Fibroblast of lung (primary cell): ENCODE data around the gene MAN2B2. TPM values are rescaled to one million over a fixed set of nuclear protein-coding genes. Genes with fewer than 3 reads are reported as not detected.

ENCODE experiments used
- DNase-seq, 2 donors: peaks; one replicate each; pipeline versions ENCODE4 v3.0.0 to v3.0.0-alpha.2; 2010; ENCODE audit warnings: low read depth in 2 of 2
- H2AFZ ChIP-seq: 2 replicates; pipeline ENCODE4 v1.5.1; 2012; ENCODE audit warnings: low read length, control low read depth, inconsistent platforms
- H3K27ac ChIP-seq: 2 replicates; pipeline ENCODE4 v1.5.1; 2011; ENCODE audit warnings: low read length, control low read depth; ENCODE audit not compliant: insufficient read depth
- H3K27me3 ChIP-seq: 2 replicates; pipeline ENCODE4 v1.5.1; 2011; ENCODE audit warnings: mild to moderate bottlenecking, low read length; ENCODE audit not compliant: control insufficient read depth, insufficient read depth
- H3K36me3 ChIP-seq: 2 replicates; pipeline ENCODE4 v1.5.1; 2011; ENCODE audit warnings: low read length; ENCODE audit not compliant: control insufficient read depth, insufficient read depth
- H3K4me1 ChIP-seq: 2 replicates; pipeline ENCODE4 v1.5.1; 2011; ENCODE audit warnings: low read length; ENCODE audit not compliant: control insufficient read depth, insufficient read depth; ENCODE audit errors: extremely low read depth
- H3K4me2 ChIP-seq: 2 replicates; pipeline ENCODE4 v1.5.1; 2011; ENCODE audit warnings: low read length, control low read depth; ENCODE audit not compliant: insufficient read depth; ENCODE audit errors: extremely low read depth
- H3K4me3 ChIP-seq, 4 experiments: fragments of 200-600 bp in 1 of 4; sonication (generic) in 1 of 4; replicated peaks in 1 of 4; 2 replicates each; pipeline ENCODE4 v1.5.1; 2011 to 2016; ENCODE audit warnings: low read length in 4 of 4, low read depth in 3 of 4, mild to moderate bottlenecking in 3 of 4, control low read depth in 2 of 4, inconsistent platforms in 1 of 4, mixed read lengths in 1 of 4; ENCODE audit not compliant: insufficient read depth in 1 of 4; ENCODE audit errors: control extremely low read depth in 1 of 4
- H3K79me2 ChIP-seq: 2 replicates; pipeline ENCODE4 v1.5.1; 2012; ENCODE audit warnings: mild to moderate bottlenecking, low read length, inconsistent platforms; ENCODE audit not compliant: control insufficient read depth, insufficient read depth
- H3K9ac ChIP-seq: 2 replicates; pipeline ENCODE4 v1.5.1; 2011; ENCODE audit warnings: mild to moderate bottlenecking, low read length, control low read depth; ENCODE audit not compliant: insufficient read depth
- H3K9me3 ChIP-seq: 2 replicates; pipeline ENCODE4 v1.5.1; 2012; ENCODE audit warnings: low read depth, low read length; ENCODE audit not compliant: control insufficient read depth, insufficient read depth
- H4K20me1 ChIP-seq: 2 replicates; pipeline ENCODE4 v1.5.1; 2011; ENCODE audit warnings: low read length; ENCODE audit not compliant: control insufficient read depth, insufficient read depth; ENCODE audit errors: extremely low read depth
- EZH2 ChIP-seq: IDR thresholded peaks from 2 replicates; pipeline ENCODE4 v1.5.1; 2012; ENCODE audit warnings: low read length, control low read depth, mild to moderate bottlenecking; ENCODE audit errors: missing control alignments
- polyA plus RNA-seq, 2 donors: library from polyadenylated mRNA; depleted of rRNA in 1 of 2; stranded (reverse) in 1 of 2; unstranded in 1 of 2; fragments of >200 nt; gene quantifications; 2 replicates each; pipeline ENCODE4 v1.2.1, GENCODE V29; 2011 to 2012; ENCODE audit warnings: missing spikeins in 1 of 2
- total RNA-seq: library from RNA; depleted of rRNA; stranded (reverse); fragments of >200 nt; gene quantifications from 2 replicates; pipeline ENCODE4 v1.2.1, GENCODE V29; 2014
- TF ChIP-seq, protein P1 (sequence below), 2 donors: IDR thresholded peaks in 1 of 2; conservative IDR thresholded peaks in 1 of 2; 1 replicate in 1 of 2; 2 replicates in 1 of 2; pipeline ENCODE4 v1.5.1; 2011 to 2012; ENCODE audit warnings: low read length in 2 of 2, control low read depth in 1 of 2, inconsistent platforms in 1 of 2, low read depth in 1 of 2, mild to moderate bottlenecking in 1 of 2

Gene MAN2B2
- total and polyA plus RNA-seq, 2 donors (not counting 1 experiment from before 2014, with no cell fraction given) = 19.0 to 27.2 TPM

DNA sequence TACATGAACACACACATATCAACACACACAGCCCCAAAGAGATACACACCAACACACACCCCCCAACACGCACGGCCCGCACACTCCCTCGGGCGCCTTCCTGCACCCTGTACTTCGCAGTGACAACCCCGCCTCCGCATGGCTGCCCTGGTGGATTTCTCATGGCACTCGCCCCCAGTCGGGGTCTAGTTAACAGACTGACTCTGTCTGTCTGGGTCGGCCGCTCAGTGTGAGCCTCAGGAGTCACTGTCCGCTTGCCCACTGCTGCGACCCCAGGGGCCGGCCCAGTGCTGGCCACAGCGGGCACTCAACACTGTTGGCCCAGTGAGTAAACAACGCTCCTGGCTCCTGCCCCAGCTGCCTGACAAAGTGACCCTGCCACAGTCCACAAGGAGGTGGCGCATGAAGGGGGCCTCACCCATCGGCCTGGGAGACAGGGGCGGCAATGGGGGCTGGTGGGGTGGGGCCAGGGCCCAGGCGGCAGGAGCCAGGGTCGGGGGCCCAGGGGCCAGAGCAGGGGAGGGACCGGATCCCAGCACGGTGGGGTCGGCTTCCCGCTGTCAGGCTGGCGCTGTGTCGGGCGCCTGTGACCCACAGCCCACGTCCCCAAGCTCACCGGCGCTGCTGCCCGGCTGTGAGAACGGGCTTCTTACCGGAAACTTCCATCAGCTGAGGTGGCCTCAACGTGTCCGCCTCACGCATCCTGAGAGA is 40.2 kb upstream of the MAN2B2 start:
- Histone ChIP-seq H3K36me3 (no peaks in the 10 kb centered on the region), H2AFZ (no peak overlapping the region), H3K9me3 (no peaks in the 10 kb centered on the region), H3K27ac (no peak overlapping the region), H3K27me3 (no peaks in the 10 kb centered on the region), H3K79me2 (no peaks in the 10 kb centered on the region), H3K9ac (no peak overlapping the region), H3K4me2 (no peak overlapping the region), H4K20me1 (no peaks in the 10 kb centered on the region), H3K4me1 (no peaks in the 10 kb centered on the region), H3K4me3 (no peak overlapping the region)
- TF ChIP-seq, protein P1, sequence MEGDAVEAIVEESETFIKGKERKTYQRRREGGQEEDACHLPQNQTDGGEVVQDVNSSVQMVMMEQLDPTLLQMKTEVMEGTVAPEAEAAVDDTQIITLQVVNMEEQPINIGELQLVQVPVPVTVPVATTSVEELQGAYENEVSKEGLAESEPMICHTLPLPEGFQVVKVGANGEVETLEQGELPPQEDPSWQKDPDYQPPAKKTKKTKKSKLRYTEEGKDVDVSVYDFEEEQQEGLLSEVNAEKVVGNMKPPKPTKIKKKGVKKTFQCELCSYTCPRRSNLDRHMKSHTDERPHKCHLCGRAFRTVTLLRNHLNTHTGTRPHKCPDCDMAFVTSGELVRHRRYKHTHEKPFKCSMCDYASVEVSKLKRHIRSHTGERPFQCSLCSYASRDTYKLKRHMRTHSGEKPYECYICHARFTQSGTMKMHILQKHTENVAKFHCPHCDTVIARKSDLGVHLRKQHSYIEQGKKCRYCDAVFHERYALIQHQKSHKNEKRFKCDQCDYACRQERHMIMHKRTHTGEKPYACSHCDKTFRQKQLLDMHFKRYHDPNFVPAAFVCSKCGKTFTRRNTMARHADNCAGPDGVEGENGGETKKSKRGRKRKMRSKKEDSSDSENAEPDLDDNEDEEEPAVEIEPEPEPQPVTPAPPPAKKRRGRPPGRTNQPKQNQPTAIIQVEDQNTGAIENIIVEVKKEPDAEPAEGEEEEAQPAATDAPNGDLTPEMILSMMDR (conservative IDR thresholded peaks at IDR 0.05 in 1 of 2, IDR thresholded peaks at IDR 0.05 in 1 of 2; ENCODE audit: low read depth in 1 of 2, low read length in 2 of 2) = no peak
- TF ChIP-seq EZH2 = no peak
- DNase-seq = no peak

DNA sequence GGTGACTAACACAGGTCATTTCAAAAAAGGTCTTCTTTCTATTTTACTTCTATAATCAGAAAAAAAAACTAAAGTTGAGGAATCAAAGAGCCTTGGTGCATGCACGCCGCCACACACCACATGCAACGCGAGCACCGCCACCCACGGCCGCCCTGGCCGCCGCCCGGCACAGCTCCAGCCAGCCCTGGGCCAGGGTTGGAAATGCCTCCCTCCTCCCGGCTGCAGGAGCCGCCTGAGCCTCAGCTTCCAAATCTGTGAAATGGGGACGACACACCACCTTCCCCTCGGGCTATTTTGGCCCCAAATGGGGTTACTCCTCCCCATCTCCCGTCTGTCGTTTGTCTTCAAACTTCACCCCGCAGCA is 39.7 kb upstream of the MAN2B2 start:
- H3K9ac ChIP-seq = no peak overlapping the region
- H3K4me1 ChIP-seq = no peaks in the 10 kb centered on the region
- no peak overlapping the region for H3K27ac ChIP-seq
- no peak overlapping the region for H3K4me2 ChIP-seq
- H3K9me3 ChIP-seq = no peaks in the 10 kb centered on the region
- no peaks in the 10 kb centered on the region for H4K20me1 ChIP-seq
- no peaks in the 10 kb centered on the region for H3K27me3 ChIP-seq
- no peak overlapping the region for H2AFZ ChIP-seq
- TF ChIP-seq, protein P1 (conservative IDR thresholded peaks at IDR 0.05 in 1 of 2, IDR thresholded peaks at IDR 0.05 in 1 of 2; ENCODE audit: low read depth in 1 of 2, low read length in 2 of 2) = no peak
- TF ChIP-seq EZH2 = no peak
- no peak for DNase-seq
- H3K36me3 ChIP-seq = no peaks in the 10 kb centered on the region
- no peak overlapping the region for H3K4me3 ChIP-seq
- H3K79me2 ChIP-seq = no peaks in the 10 kb centered on the region

- Histone ChIP-seq H3K27ac (no peak overlapping the region), H3K79me2 (no peaks in the 10 kb centered on the region)
Observed at GRCh38 chr4:6535706-6536105, 39.3 kb upstream of the MAN2B2 start.

More at GRCh38 chr4:6535706-6536105, 39.3 kb upstream of the MAN2B2 start:
- Histone ChIP-seq H3K9me3 (no peaks in the 10 kb centered on the region), H4K20me1 (no peaks in the 10 kb centered on the region), H3K36me3 (no peaks in the 10 kb centered on the region), H3K4me1 (no peaks in the 10 kb centered on the region), H2AFZ (no peak overlapping the region), H3K9ac (no peak overlapping the region), H3K4me3 (no peak overlapping the region), H3K27me3 (no peaks in the 10 kb centered on the region), H3K4me2 (no peak overlapping the region)
- TF ChIP-seq, protein P1 (conservative IDR thresholded peaks at IDR 0.05 in 1 of 2, IDR thresholded peaks at IDR 0.05 in 1 of 2; ENCODE audit: low read depth in 1 of 2, low read length in 2 of 2) = no peak
- TF ChIP-seq EZH2 = no peak
- no peak for DNase-seq
